Cardiac fibroblast (primary cell): ENCODE results near the gene FOLR2.
"Not testable (repeated sequence)": the region's sequence is repeated elsewhere in the genome, so short reads cannot be mapped to it uniquely, and the experiment has no call there.

Experiments used
- DNase-seq, 2 donors: peaks; one replicate each; pipeline versions ENCODE4 v3.0.0 to v3.0.0-alpha.2; 2010; ENCODE audit warnings: low read depth in 2 of 2
- H3K4me3 ChIP-seq, 2 donors: replicated peaks in 1 of 2; 1 replicate in 1 of 2; 2 replicates in 1 of 2; pipeline ENCODE4 v1.5.1; 2011; ENCODE audit warnings: low read depth in 2 of 2, low read length in 2 of 2, mild to moderate bottlenecking in 2 of 2, moderate library complexity in 1 of 2
- CTCF ChIP-seq: IDR thresholded peaks from one replicate; pipeline ENCODE4 v1.5.1; 2011; ENCODE audit warnings: low read depth, mild to moderate bottlenecking, low read length, inconsistent platforms

The FOLR2 gene

GRCh38 chr11:72195518-72196270 is 20.9 kb upstream of the FOLR2 start:
- no peak for TF ChIP-seq CTCF
- no peak overlapping the region for H3K4me3 ChIP-seq
- no peak for DNase-seq

GRCh38 chr11:72201445-72201844 is 15.1 kb upstream of the FOLR2 start:
- not testable (repeated sequence) for H3K4me3 ChIP-seq, DNase-seq

GRCh38 chr11:72202571-72202970 is 14.0 kb upstream of the FOLR2 start:
- no peak for DNase-seq
- H3K4me3 ChIP-seq, result no peak overlapping the region

GRCh38 chr11:72203163-72203562 is 13.4 kb upstream of the FOLR2 start:
- H3K4me3 ChIP-seq, result no peak overlapping the region
- no peak for DNase-seq
- no peak for TF ChIP-seq CTCF

More at GRCh38 chr11:72202571-72202970, 14.0 kb upstream of the FOLR2 start:
- no peak for TF ChIP-seq CTCF

GRCh38 chr11:72204886-72205285 is 11.7 kb upstream of the FOLR2 start:
- DNase-seq, result peak; percentile 33 to 53
- no peak for TF ChIP-seq CTCF
- no peak overlapping the region for H3K4me3 ChIP-seq

- DNase-seq, H3K4me3 ChIP-seq: not testable (repeated sequence)
Measured at GRCh38 chr11:72206794-72207193, 9.8 kb upstream of the FOLR2 start.

GRCh38 chr11:72208281-72208680 is 8.3 kb upstream of the FOLR2 start:
- no peak for TF ChIP-seq CTCF

GRCh38 chr11:72209101-72209500 is 7.5 kb upstream of the FOLR2 start:
- no peak for DNase-seq
- no peak for TF ChIP-seq CTCF
- no peak overlapping the region for H3K4me3 ChIP-seq

More at GRCh38 chr11:72208281-72208680, 8.3 kb upstream of the FOLR2 start:
- no peak overlapping the region for H3K4me3 ChIP-seq
- DNase-seq, result no peak
